Lung (tissue), 12 donors: ENCODE measurements around the gene SPCS3. TPM values are rescaled to one million over a fixed set of nuclear protein-coding genes. Genes with fewer than 3 reads are reported as not detected.

Experiments
- ATAC-seq: fragments of 200-7000 bp; cut with Tn5 transposase; one replicate; pipeline ENCODE4 v1.9.1; 2020; ENCODE audit warnings: moderate number of reproducible peaks; ENCODE audit not compliant: insufficient read depth, low FRiP score
- DNase-seq, 3 donors: peaks; one replicate each; pipeline ENCODE4 v3.0.0-alpha.2; 2013 to 2017
- H3K27ac ChIP-seq, 2 donors: one replicate each; pipeline ENCODE4 v1.5.1; 2013; ENCODE audit warnings: mild to moderate bottlenecking in 2 of 2, moderate library complexity in 2 of 2, control low read depth in 1 of 2, inconsistent platforms in 1 of 2, low read depth in 1 of 2, low read length in 1 of 2
- H3K27me3 ChIP-seq, 3 donors: one replicate each; pipeline ENCODE4 v1.5.1; 2013; ENCODE audit warnings: low read length in 2 of 3; ENCODE audit not compliant: control insufficient read depth in 3 of 3, insufficient read depth in 3 of 3
- H3K36me3 ChIP-seq, 4 donors: one replicate each; pipeline ENCODE4 v1.5.1; 2013; ENCODE audit warnings: low read length in 4 of 4, mild to moderate bottlenecking in 1 of 4, moderate library complexity in 1 of 4; ENCODE audit not compliant: control insufficient read depth in 4 of 4, insufficient read depth in 4 of 4
- H3K4me1 ChIP-seq, 5 donors: one replicate each; pipeline ENCODE4 v1.5.1; 2013; ENCODE audit warnings: low read length in 5 of 5, mild to moderate bottlenecking in 2 of 5, moderate library complexity in 1 of 5; ENCODE audit not compliant: control insufficient read depth in 5 of 5, insufficient read depth in 5 of 5
- H3K4me3 ChIP-seq: one replicate; pipeline ENCODE4 v1.5.1; 2013; ENCODE audit warnings: mild to moderate bottlenecking, control low read depth, moderate library complexity
- H3K9ac ChIP-seq, 2 donors: one replicate each; pipeline ENCODE4 v1.5.1; 2013; ENCODE audit warnings: low read length in 2 of 2, control low read depth in 1 of 2; ENCODE audit not compliant: insufficient read depth in 1 of 2
- H3K9me3 ChIP-seq, 4 donors: one replicate each; pipeline ENCODE4 v1.5.1; 2013; ENCODE audit warnings: low read length in 3 of 4, mild to moderate bottlenecking in 1 of 4, moderate library complexity in 1 of 4; ENCODE audit not compliant: control insufficient read depth in 4 of 4, insufficient read depth in 3 of 4
- WGBS, 2 donors: extraction: QIAGEN DNeasy Blood & Tissue Kit; methylation state at CpG; one replicate each; pipeline ENCODE4 v1.1.7; 2013; 5-methylcytosine and 5-hydroxymethylcytosine counted together
- polyA plus RNA-seq, 2 donors: library from polyadenylated mRNA; stranded (reverse); fragments of 200-250 nt; gene quantifications; one replicate each; pipeline ENCODE4 v1.2.1, GENCODE V29; 2013
- total RNA-seq, 2 donors: library from RNA; depleted of rRNA in 1 of 2; stranded (reverse); fragments of >200 nt in 1 of 2; gene quantifications; one replicate each; pipeline ENCODE4 v1.2.1, GENCODE V29; 2014 to 2021
- TF ChIP-seq, protein P1 (sequence below): IDR thresholded peaks from 2 replicates; pipeline ENCODE4 v1.5.1; 2012; ENCODE audit warnings: mild to moderate bottlenecking; ENCODE audit errors: control extremely low read depth, extremely low read depth
- donor health status: control.
- donor health status: control.
- donor health status: Bipolar disorder and iron deficiency.
- donor health status: healthy.
- donor health status: DM: yes; HTN: yes; CAD: no.

The SPCS3 gene
- total and polyA plus RNA-seq, 4 donors: 39.4 to 170 (median 85.8) TPM

GRCh38 chr4:176288020-176288419 lies 31.7 kb upstream of the SPCS3 start:
- Histone ChIP-seq H3K27ac (no peak overlapping the region), H3K9me3 (no peaks in the 10 kb centered on the region), H3K4me3 (no peak overlapping the region), H3K9ac (no peak overlapping the region), H3K27me3 (no peaks in the 10 kb centered on the region), H3K4me1 (peaks cover 0 to 4% (median 0%) of the 10 kb centered on the region in 5 donors), H3K36me3 (no peaks in the 10 kb centered on the region)
- ATAC-seq (no peak), DNase-seq (no peak)
- TF ChIP-seq, protein P1, sequence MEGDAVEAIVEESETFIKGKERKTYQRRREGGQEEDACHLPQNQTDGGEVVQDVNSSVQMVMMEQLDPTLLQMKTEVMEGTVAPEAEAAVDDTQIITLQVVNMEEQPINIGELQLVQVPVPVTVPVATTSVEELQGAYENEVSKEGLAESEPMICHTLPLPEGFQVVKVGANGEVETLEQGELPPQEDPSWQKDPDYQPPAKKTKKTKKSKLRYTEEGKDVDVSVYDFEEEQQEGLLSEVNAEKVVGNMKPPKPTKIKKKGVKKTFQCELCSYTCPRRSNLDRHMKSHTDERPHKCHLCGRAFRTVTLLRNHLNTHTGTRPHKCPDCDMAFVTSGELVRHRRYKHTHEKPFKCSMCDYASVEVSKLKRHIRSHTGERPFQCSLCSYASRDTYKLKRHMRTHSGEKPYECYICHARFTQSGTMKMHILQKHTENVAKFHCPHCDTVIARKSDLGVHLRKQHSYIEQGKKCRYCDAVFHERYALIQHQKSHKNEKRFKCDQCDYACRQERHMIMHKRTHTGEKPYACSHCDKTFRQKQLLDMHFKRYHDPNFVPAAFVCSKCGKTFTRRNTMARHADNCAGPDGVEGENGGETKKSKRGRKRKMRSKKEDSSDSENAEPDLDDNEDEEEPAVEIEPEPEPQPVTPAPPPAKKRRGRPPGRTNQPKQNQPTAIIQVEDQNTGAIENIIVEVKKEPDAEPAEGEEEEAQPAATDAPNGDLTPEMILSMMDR: no peak

- WGBS, 2 donors: 95 to 97% methylated on average over 6 of the region's 6 CpGs
- no peak overlapping the region for H3K4me3 ChIP-seq
- TF ChIP-seq, protein P1: no peak
- no peaks in the 10 kb centered on the region for H3K36me3 ChIP-seq
- no peak overlapping the region for H3K27ac ChIP-seq
- no peaks in the 10 kb centered on the region for H3K27me3 ChIP-seq
- peaks cover 0 to 4% (median 0%) of the 10 kb centered on the region in 5 donors for H3K4me1 ChIP-seq
- DNase-seq (no peak), ATAC-seq (no peak)
- H3K9me3 ChIP-seq: no peaks in the 10 kb centered on the region
- no peak overlapping the region for H3K9ac ChIP-seq
Measured at GRCh38 chr4:176289561-176289960, 30.2 kb upstream of the SPCS3 start.

GRCh38 chr4:176290520-176290919 lies 29.2 kb upstream of the SPCS3 start:
- ATAC-seq: no peak
- 85 to 91% methylated on average over 3 of the region's 3 CpGs for WGBS, 2 donors
- TF ChIP-seq, protein P1: no peak
- no peaks in the 10 kb centered on the region for H3K27me3 ChIP-seq
- no peak for DNase-seq
- H3K9ac ChIP-seq: no peak overlapping the region
- H3K36me3 ChIP-seq: no peaks in the 10 kb centered on the region
- peaks cover 0 to 4% (median 0%) of the 10 kb centered on the region in 5 donors for H3K4me1 ChIP-seq
- no peak overlapping the region for H3K27ac ChIP-seq
- no peaks in the 10 kb centered on the region for H3K9me3 ChIP-seq
- no peak overlapping the region for H3K4me3 ChIP-seq

DNA sequence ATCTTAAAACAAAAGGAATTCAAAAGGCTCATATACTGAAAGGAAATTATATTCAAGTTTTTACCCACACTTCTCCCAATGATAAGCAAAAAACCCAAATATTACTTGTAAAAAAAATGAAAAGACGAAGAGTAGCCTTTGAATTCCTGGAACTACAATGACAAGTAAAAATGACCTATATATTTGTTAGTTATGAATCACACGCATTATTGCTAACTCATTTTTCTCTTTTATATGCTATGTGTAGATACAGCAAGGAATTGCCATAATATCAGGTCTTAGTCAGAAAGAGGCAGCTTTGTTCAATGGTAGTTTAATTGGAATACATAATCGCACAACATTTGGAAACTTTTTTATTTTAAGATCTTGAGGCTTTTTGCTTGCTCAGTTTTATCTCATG lies 28.0 kb upstream of the SPCS3 start:
- Histone ChIP-seq H3K27me3 (no peaks in the 10 kb centered on the region), H3K36me3 (no peaks in the 10 kb centered on the region), H3K9ac (no peak overlapping the region), H3K9me3 (no peaks in the 10 kb centered on the region), H3K4me1 (peaks cover 0 to 2% (median 0%) of the 10 kb centered on the region in 5 donors), H3K4me3 (no peak overlapping the region), H3K27ac (no peak overlapping the region)
- no peak for DNase-seq
- no peak for ATAC-seq
- TF ChIP-seq, protein P1: no peak
- 78 to 86% methylated on average over 3 of the region's 3 CpGs for WGBS, 2 donors
